SIG-M5 treated with dmso at 0.1 percent for 504 hours (cell line): ENCODE measurements around the gene OGFRL1.

ENCODE experiments used
- DNase-seq: peaks from one replicate; lab custom pipeline; 2025; ENCODE audit not compliant: unreplicated experiment; lab: John Stamatoyannopoulos, UW

The OGFRL1 gene

GRCh38 chr6:71333050-71333449 is 44.4 kb downstream of the OGFRL1 start:
- DNase-seq, result no peak

- no peak for DNase-seq
These were observed 45.1 kb downstream of the OGFRL1 start for GRCh38 chr6:71333697-71334096.

- no peak for DNase-seq
These were observed 46.2 kb downstream of the OGFRL1 start for GRCh38 chr6:71334768-71335167.

GRCh38 chr6:71335544-71335943 is 46.9 kb downstream of the OGFRL1 start:
- DNase-seq, result no peak

GRCh38 chr6:71336901-71337300 is 48.3 kb downstream of the OGFRL1 start:
- DNase-seq, result no peak

GRCh38 chr6:71338540-71339316 is 50.1 kb downstream of the OGFRL1 start:
- DNase-seq, result no peak

GRCh38 chr6:71342772-71343171 is 54.2 kb downstream of the OGFRL1 start:
- DNase-seq, result no peak

GRCh38 chr6:71345476-71346333 is 57.1 kb downstream of the OGFRL1 start:
- no peak for DNase-seq

- DNase-seq, result no peak
These were observed 57.7 kb downstream of the OGFRL1 start for GRCh38 chr6:71346334-71346694.

- peak; percentile 38 for DNase-seq
These were observed 58.5 kb downstream of the OGFRL1 start for GRCh38 chr6:71347119-71347518.

- DNase-seq, result peak; percentile 41
These were observed 60.8 kb downstream of the OGFRL1 start for GRCh38 chr6:71349395-71349794.

- DNase-seq, result no peak
These were observed 61.5 kb downstream of the OGFRL1 start for GRCh38 chr6:71349976-71350615.

- DNase-seq, result no peak
These were observed 62.6 kb downstream of the OGFRL1 start for GRCh38 chr6:71351190-71351589.
